Inferior parietal cortex (tissue), 1 donor: ENCODE measurements around the gene SCARB1.

Source experiments
- DNase-seq: peaks from one replicate; pipeline ENCODE4 v3.0.0-alpha.2; 2016; ENCODE audit errors: extremely low spot score

Gene SCARB1

GRCh38 chr12:124797321-124797720 lies 66.3 kb downstream of the SCARB1 start:
- DNase-seq: no peak

DNA sequence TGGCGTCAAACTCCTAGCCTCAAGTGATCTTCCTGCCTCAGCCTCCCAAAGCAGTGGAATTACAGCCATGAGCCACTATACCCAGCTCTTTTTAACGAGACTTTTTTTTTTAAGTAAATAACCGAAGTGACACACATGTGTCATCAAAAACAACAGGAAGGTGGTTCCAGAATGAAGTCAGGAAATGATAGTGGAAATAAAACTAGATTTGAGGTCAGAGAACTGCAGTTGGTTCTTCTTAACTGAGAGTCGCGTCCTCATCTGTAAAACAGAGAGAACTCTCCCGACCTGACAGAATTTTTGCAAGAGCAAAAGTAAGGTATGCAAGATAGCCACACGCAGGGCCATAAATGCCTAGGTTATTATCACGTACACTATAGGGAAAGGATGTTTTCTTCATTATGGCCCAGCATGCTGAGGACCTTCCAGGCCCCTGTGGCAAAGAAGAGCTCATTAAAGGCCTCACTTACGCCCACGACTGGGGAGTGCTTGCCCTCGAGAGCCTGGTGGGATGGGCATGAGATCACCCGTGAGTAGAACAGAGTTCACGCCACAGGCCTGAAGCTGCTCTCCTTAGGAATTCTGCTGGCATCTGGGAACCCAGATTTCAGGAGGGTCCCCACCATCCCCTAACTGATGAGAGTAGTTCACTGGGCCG lies 67.2 kb downstream of the SCARB1 start:
- DNase-seq: no peak

GRCh38 chr12:124795081-124795948 lies 68.3 kb downstream of the SCARB1 start:
- no peak for DNase-seq

DNA sequence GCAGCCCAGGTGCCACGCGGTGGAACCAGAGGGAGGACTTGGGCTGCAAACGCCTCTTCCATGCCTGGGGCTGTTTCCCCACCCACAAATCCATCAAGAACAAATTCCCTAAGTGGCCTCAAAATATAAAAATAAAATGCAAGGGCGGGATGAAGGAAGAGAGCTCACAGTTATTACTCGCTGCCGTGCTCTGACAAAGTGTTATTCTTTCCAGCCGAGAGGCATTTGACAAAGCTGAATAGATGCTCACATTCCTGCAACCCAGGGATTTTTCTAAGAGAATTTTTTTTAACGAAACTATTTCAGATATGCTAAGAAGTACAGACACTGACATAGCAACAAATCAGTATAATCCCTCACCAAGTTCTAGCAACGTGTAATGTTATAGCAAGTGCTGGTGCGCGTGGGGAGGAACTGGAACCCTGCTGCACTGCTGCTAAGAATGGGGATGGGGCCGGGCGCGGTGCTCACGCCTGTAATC lies 70.7 kb downstream of the SCARB1 start:
- peak; percentile 40 for DNase-seq

DNA sequence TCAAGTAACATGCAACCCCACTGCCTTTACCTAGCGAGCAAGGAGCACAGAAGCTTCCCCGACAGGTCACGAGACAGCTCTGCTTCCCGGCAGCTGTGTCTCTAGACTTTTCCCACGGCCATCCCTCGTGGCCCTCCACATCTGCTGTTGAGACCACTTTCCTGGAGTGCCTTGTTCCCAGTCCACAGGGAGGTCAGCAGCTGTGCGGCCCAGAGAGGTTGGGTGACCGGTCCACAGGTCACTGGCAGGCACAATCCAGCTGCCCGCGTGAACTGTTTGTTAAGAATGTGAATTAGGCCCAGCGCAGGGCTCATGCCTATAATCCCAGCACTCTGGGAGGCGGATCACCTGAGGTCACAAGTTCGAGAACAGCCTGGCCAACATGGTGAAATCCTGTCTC lies 71.5 kb downstream of the SCARB1 start:
- DNase-seq: no peak

- no peak for DNase-seq
These were observed 72.8 kb downstream of the SCARB1 start for GRCh38 chr12:124790650-124791400.

- no peak for DNase-seq
These were observed 74.6 kb downstream of the SCARB1 start for GRCh38 chr12:124788936-124789555.

- DNase-seq: peak; percentile 86
These were observed 77.4 kb downstream of the SCARB1 start for GRCh38 chr12:124786061-124786964.

DNA sequence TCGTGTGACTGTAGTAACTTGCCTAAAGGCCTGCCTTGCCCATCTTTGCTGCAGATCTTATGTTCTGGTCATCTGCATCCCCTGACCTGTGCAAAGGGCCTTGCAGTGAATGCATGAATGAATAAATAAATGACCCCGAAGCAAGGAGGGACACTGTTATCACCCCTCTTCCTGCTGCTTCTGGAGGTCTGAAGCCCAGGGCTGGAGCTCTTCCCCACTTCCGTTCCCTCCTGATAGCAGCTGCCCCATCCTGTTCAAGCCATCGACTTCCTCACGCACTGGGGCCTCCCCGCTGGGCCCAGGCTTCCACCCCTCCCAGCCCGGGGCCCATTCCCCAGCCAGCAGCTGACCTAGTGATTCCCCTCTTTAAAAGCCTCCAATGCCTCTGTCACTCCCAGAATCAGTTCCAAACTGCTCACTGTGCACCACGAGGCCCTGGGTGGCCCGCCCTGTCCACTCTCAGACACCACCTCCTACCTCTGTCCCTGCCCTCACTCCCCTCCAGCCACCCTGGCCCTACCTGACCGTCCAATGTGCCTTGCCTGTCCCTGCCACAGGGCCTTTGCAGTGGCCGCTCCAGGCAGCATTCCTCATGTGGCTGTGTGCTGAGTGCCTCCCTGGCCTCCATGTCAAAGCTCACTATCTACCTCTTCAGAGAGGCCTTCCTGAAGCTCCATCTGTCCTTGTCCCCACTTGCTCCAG lies 78.6 kb downstream of the SCARB1 start:
- DNase-seq: no peak

- no peak for DNase-seq
These were observed 80.6 kb downstream of the SCARB1 start for GRCh38 chr12:124783087-124783486.

GRCh38 chr12:124782132-124782531 lies 81.5 kb downstream of the SCARB1 start:
- DNase-seq: no peak

GRCh38 chr12:124780752-124781685 lies 82.6 kb downstream of the SCARB1 start:
- DNase-seq: no peak

- no peak for DNase-seq
These were observed 83.3 kb downstream of the SCARB1 start for GRCh38 chr12:124780336-124780735.

- DNase-seq: no peak
These were observed 84.2 kb downstream of the SCARB1 start for GRCh38 chr12:124779161-124780141.

DNA sequence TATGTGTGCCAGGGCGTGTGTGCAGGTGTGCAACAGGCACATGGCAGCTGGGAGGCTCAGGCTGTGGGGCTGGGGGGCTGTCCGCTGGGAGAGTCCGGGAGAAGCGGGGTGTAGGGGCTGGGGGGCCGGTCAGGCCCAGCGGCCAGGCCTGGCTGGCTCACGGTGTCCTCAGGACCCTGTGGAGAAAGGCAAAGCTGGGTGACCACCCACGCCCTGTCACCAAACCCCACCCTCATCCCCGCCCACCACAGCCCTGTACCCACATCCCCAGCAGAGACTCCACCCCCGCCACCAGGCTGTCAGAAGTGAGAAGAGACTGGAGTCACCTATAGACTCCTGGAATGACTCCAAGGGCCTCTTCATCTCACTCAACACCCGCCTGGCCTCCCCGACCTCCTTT lies 85.3 kb downstream of the SCARB1 start:
- DNase-seq: no peak

GRCh38 chr12:124777399-124778372 lies 86.0 kb downstream of the SCARB1 start:
- no peak for DNase-seq

DNA sequence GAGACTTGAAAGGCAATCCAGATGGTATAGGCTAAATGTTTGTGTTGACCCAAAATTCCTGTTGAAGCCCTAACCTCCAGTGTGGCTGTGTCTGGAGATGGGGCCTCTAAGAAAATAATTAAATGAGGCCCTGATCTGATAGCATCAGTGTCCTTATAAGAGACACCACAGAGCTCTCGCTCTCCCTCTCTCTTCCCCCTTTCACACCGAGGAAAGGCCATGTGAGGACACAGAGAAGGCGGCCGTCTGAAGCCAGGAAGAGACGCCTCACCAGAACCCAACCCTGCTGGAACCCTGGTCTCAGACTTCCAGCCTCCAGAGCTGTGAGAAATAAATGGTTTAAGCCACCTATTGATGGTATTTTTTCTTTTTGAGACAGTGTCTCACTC lies 87.5 kb downstream of the SCARB1 start:
- no peak for DNase-seq
